ENCODE measurements around the gene MYH6. TPM values are rescaled to one million over a fixed set of nuclear protein-coding genes. Genes with fewer than 3 reads are reported as not detected.

MYH6 gene
- total RNA-seq, 4 donors from 2014 or later: 0.07 TPM; not detected in 3

- Histone ChIP-seq H3K36me3 (no peaks in the 10 kb centered on the region), H3K4me3 (no peak overlapping the region), H3K27ac (no peak overlapping the region), H3K4me1 (no peaks in the 10 kb centered on the region), H3K9me3 (no peaks in the 10 kb centered on the region), H3K27me3 (no peaks in the 10 kb centered on the region)
- DNase-seq: no peak
- intact Hi-C loops (cut with DNase I; ENCODE audit: low total_unique reads): no loop called here
- TF ChIP-seq, protein P1, sequence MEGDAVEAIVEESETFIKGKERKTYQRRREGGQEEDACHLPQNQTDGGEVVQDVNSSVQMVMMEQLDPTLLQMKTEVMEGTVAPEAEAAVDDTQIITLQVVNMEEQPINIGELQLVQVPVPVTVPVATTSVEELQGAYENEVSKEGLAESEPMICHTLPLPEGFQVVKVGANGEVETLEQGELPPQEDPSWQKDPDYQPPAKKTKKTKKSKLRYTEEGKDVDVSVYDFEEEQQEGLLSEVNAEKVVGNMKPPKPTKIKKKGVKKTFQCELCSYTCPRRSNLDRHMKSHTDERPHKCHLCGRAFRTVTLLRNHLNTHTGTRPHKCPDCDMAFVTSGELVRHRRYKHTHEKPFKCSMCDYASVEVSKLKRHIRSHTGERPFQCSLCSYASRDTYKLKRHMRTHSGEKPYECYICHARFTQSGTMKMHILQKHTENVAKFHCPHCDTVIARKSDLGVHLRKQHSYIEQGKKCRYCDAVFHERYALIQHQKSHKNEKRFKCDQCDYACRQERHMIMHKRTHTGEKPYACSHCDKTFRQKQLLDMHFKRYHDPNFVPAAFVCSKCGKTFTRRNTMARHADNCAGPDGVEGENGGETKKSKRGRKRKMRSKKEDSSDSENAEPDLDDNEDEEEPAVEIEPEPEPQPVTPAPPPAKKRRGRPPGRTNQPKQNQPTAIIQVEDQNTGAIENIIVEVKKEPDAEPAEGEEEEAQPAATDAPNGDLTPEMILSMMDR (IDR thresholded peaks at IDR 0.05): no peak
- TF ChIP-seq POLR2A (IDR thresholded peaks at IDR 0.05): no peak
Observed at GRCh38 chr14:23345987-23346692, 61.9 kb downstream of the MYH6 start.

DNA sequence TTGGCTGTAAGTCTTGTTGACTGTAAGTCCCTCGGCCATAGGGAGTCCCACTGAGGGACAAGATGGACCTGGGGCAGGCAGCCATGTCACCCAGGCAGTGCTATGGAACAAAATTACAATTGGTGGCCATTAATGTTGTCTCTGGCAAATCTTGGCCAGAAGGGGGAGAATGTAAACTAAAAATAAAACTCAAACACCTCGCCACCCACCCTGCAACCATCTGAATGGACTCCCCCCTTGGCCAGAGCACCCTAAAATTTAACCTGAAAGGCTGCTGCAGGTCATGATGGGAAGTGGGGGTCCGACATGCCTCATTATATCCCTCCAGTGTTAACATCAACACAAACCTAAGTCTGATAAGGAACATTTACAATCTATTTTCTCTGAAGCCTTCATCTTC is 63.6 kb downstream of the MYH6 start:
- intact Hi-C loops (cut with DNase I; ENCODE audit: low total_unique reads): no loop called here
- no peaks in the 10 kb centered on the region for H3K9me3 ChIP-seq
- no peaks in the 10 kb centered on the region for H3K36me3 ChIP-seq
- no peak overlapping the region for H3K4me3 ChIP-seq
- TF ChIP-seq, protein P1 (IDR thresholded peaks at IDR 0.05): no peak
- no peak for TF ChIP-seq POLR2A (IDR thresholded peaks at IDR 0.05)
- no peak for DNase-seq
- no peak overlapping the region for H3K27ac ChIP-seq
- H3K27me3 ChIP-seq: no peaks in the 10 kb centered on the region
- H3K4me1 ChIP-seq: no peaks in the 10 kb centered on the region

DNA sequence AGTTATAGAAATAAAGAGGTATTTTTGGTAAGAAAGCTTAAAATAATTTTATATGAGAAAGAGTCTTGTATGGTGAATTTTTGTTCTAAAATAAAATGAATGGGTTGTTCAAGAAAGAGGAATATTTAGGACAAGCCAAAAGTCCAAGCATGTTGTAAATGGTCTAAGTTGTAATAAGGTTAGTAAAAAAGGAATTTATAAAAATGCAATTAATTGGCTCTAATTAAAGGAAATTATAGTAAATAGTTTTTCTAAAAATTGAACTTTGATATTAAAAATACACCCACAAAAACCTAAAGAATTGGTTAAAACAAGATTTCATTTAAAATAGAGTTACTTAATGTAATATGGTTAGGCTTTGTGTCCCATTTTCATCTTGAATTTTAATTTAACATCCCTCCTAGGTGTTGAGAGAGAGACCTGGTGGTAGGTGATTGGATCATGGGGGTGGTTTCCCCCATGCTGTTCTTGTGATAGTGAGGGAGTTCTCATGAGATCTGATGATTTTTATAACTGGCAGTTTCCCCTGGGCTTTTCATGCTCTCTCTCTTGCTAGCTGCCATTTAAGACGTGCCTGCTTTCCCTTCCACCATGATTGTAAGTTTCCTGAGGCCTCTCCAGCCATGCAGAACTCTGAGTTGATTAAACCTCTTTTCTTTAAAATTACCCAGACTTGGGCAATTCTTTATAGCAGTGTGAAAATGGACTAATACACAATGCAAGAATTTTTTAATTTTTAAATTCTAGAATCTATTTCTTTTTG is 68.4 kb downstream of the MYH6 start:
- intact Hi-C loops (cut with DNase I; ENCODE audit: low total_unique reads): no loop called here
- no peaks in the 10 kb centered on the region for H3K36me3 ChIP-seq
- TF ChIP-seq, protein P1 (IDR thresholded peaks at IDR 0.05): no peak

GRCh38 chr14:23335623-23336022 is 72.5 kb downstream of the MYH6 start:
- intact Hi-C loops (cut with DNase I; ENCODE audit: low total_unique reads): no loop called here
- no peak overlapping the region for H3K27ac ChIP-seq
- H3K36me3 ChIP-seq: no peaks in the 10 kb centered on the region
- no peak for TF ChIP-seq POLR2A (IDR thresholded peaks at IDR 0.05)
- TF ChIP-seq, protein P1 (IDR thresholded peaks at IDR 0.05): no peak
- H3K9me3 ChIP-seq: no peaks in the 10 kb centered on the region
- H3K4me3 ChIP-seq: no peak overlapping the region
- no peaks in the 10 kb centered on the region for H3K27me3 ChIP-seq
- no peaks in the 10 kb centered on the region for H3K4me1 ChIP-seq
- DNase-seq: no peak

More for the DNA sequence above, 68.4 kb downstream of the MYH6 start:
- DNase-seq: no peak
- Histone ChIP-seq H3K4me1 (no peaks in the 10 kb centered on the region), H3K9me3 (no peaks in the 10 kb centered on the region), H3K4me3 (no peak overlapping the region), H3K27me3 (no peaks in the 10 kb centered on the region), H3K27ac (no peak overlapping the region)

MicroRNA genes within 50 kb of the gene (microRNA counts, 767-probe panel; counts per million panel counts)
- microRNA hsa-miR-208a: 0 to 1,464 counts per million in 2 donors
- microRNA hsa-miR-208b: 0 counts per million in 2 donors

Small RNAs within 50 kb of the gene (microRNA-seq; reads per million reads assigned to microRNA genes)
- gene MIR208A (ENCODE audit: borderline microRNAs expressed, borderline replicate concordance) (2.5 reads per million), gene MIR208B (ENCODE audit: borderline microRNAs expressed, borderline replicate concordance) (15.7 reads per million, percentile 27 among the genes with 10 or more reads in this experiment)

Small RNAs within 50 kb of the gene (small RNA-seq; reads per million reads assigned to genes)
- gene MIR208A: not detected
- gene MIR208B: not detected

Other genes with a start within 250 kb of the MYH6 start
- gene SLC7A8, start 224.6 kb downstream of the MYH6 start, total RNA-seq: 100 to 1,000 TPM in 1 of 4 donors, 10 to 100 TPM in 3; 15.9 to 152 (median 49.3) TPM
- gene RNF212B, start 170.3 kb downstream of the MYH6 start, total RNA-seq: not detected
- 10 to 100 TPM in 2 of 4 donors, 1 to 10 TPM in 2; 5.1 to 26.2 (median 11.4) TPM for gene HOMEZ, start 122.1 kb downstream of the MYH6 start, total RNA-seq
- 10 to 100 TPM in 1 of 4 donors, 1 to 10 TPM in 2, under 1 TPM in 1; 0.88 to 23.5 (median 6.5) TPM for gene PPP1R3E, start 105.4 kb downstream of the MYH6 start, total RNA-seq
- 10 to 100 TPM; 16.7 to 57.6 (median 21.4) TPM for gene BCL2L2, start 101.4 kb downstream of the MYH6 start, total RNA-seq
- 100 to 1,000 TPM in 1 of 4 donors, 10 to 100 TPM in 2, 1 to 10 TPM in 1; 8.5 to 174 (median 49.4) TPM for gene PABPN1, start 86.8 kb downstream of the MYH6 start, total RNA-seq
- 10 to 100 TPM; 30.6 to 49.4 (median 41.7) TPM for gene SLC22A17, start 55.4 kb downstream of the MYH6 start, total RNA-seq
- 10 to 100 TPM in 3 of 4 donors, 1 to 10 TPM in 1; 4.1 to 42.4 (median 21.7) TPM for gene EFS, start 43.1 kb downstream of the MYH6 start, total RNA-seq
- gene IL25, start 35.5 kb downstream of the MYH6 start, total RNA-seq: not detected
- gene CMTM5, start 31.2 kb downstream of the MYH6 start, total RNA-seq: 10 to 100 TPM in 1 of 4 donors, 1 to 10 TPM in 2, not detected in 1; 1.3 to 14.9 (median 6.5) TPM
- gene MYH7, start 27.4 kb upstream of the MYH6 start, total RNA-seq: 1 to 10 TPM in 1 of 4 donors, not detected in 3; 1.6 TPM
- gene NGDN, start 61.4 kb upstream of the MYH6 start, total RNA-seq: 10 to 100 TPM; 14.3 to 53.5 (median 38.9) TPM
- 1 to 10 TPM in 1 of 4 donors, under 1 TPM in 1, not detected in 2; 0.35 to 1.7 TPM for gene ZFHX2, start 143.5 kb upstream of the MYH6 start, total RNA-seq
- gene THTPA, start 148.0 kb upstream of the MYH6 start, total RNA-seq: 10 to 100 TPM in 3 of 4 donors, 1 to 10 TPM in 1; 6.4 to 16.8 (median 15.2) TPM
- gene AP1G2, start 159.5 kb upstream of the MYH6 start, total RNA-seq: 10 to 100 TPM; 38.9 to 98.8 (median 68.8) TPM
- 10 to 100 TPM in 2 of 4 donors, 1 to 10 TPM in 2; 2.4 to 49.2 (median 19.9) TPM for gene JPH4, start 170.5 kb upstream of the MYH6 start, total RNA-seq
- gene DHRS2, start 228.1 kb upstream of the MYH6 start, total RNA-seq: under 1 TPM in 2 of 4 donors, not detected in 2; 0.28 to 0.37 TPM